Thoracic aorta (tissue), 2 donors: ENCODE results near the gene AHNAK. TPM values are rescaled to one million over a fixed set of nuclear protein-coding genes. Genes with fewer than 3 reads are reported as not detected.
"Not testable (repeated sequence)": the region's sequence is repeated elsewhere in the genome, so short reads cannot be mapped to it uniquely, and the experiment has no call there.

Source experiments
- ATAC-seq: fragments of 150-250 bp; one replicate; pipeline ENCODE4 v1.8.0; 2017; ENCODE audit warnings: low read depth; ENCODE audit not compliant: insufficient number of reproducible peaks, low FRiP score
- DNase-seq: peaks from one replicate; pipeline ENCODE4 v3.0.0-alpha.2; 2020; ENCODE audit warnings: low spot score
- H3K27ac ChIP-seq, 2 donors: fragments of 200-600 bp; sonication (generic); 1 replicate in 1 of 2; 2 replicates in 1 of 2; pipeline ENCODE4 v1.5.1; 2016; ENCODE audit warnings: mild to moderate bottlenecking in 2 of 2, moderate library complexity in 2 of 2
- H3K27me3 ChIP-seq: fragments of 200-600 bp; sonication (generic); replicated peaks from 2 replicates; pipeline ENCODE4 v1.6.0; 2016; ENCODE audit warnings: mild to moderate bottlenecking; ENCODE audit not compliant: insufficient read depth
- H3K36me3 ChIP-seq: fragments of 200-600 bp; sonication (generic); one replicate; pipeline ENCODE4 v1.5.1; 2016
- H3K4me1 ChIP-seq, 2 donors: fragments of 200-600 bp; sonication (generic); 1 replicate in 1 of 2; 2 replicates in 1 of 2; pipeline versions ENCODE4 v1.5.1 to v1.6.0; 2016; ENCODE audit warnings: low read depth in 2 of 2, mild to moderate bottlenecking in 1 of 2; ENCODE audit not compliant: control insufficient read depth in 1 of 2
- H3K4me3 ChIP-seq: fragments of 200-600 bp; sonication (generic); 2 replicates; pipeline ENCODE4 v1.5.1; 2016; ENCODE audit warnings: mild to moderate bottlenecking
- H3K9me3 ChIP-seq: fragments of 200-600 bp; sonication (generic); 2 replicates; pipeline ENCODE4 v1.5.1; 2016
- CTCF ChIP-seq: fragments of 200-600 bp; sonication (generic); IDR thresholded peaks from one replicate; pipeline ENCODE4 v1.5.1; 2019; ENCODE audit warnings: antibody characterized with exemption
- total RNA-seq, 2 donors: library from RNA; depleted of rRNA; stranded (reverse); fragments of >200 nt; gene quantifications; one replicate each; pipeline versions ENCODE4 v1.1.0 to v1.2.3, GENCODE V29; 2016

AHNAK gene
- total RNA-seq, 2 donors from 2014 or later: 1,009 to 1,046 TPM

GRCh38 chr11:62450543-62451240 lies 95.9 kb downstream of the AHNAK start:
- TF ChIP-seq CTCF: no peak
- H3K27ac ChIP-seq: no peak overlapping the region
- H3K36me3 ChIP-seq: no peaks in the 10 kb centered on the region
- no peak overlapping the region for H3K4me3 ChIP-seq
- H3K9me3 ChIP-seq: no peaks in the 10 kb centered on the region
- no peak for ATAC-seq
- DNase-seq: no peak
- H3K27me3 ChIP-seq: no peaks in the 10 kb centered on the region
- H3K4me1 ChIP-seq: peaks cover 0 to 8% of the 10 kb centered on the region in 2 donors

GRCh38 chr11:62449912-62450311 lies 96.7 kb downstream of the AHNAK start:
- not testable (repeated sequence) for DNase-seq, H3K9me3 ChIP-seq, ATAC-seq, H3K27me3 ChIP-seq, H3K36me3 ChIP-seq, H3K27ac ChIP-seq, H3K4me3 ChIP-seq
- peaks cover 5 to 15% of the 10 kb centered on the region in 2 donors for H3K4me1 ChIP-seq

GRCh38 chr11:62449451-62449851 lies 97.2 kb downstream of the AHNAK start:
- no peak overlapping the region for H3K4me3 ChIP-seq
- peaks cover 7 to 20% of the 10 kb centered on the region in 2 donors for H3K4me1 ChIP-seq
- H3K27ac ChIP-seq: no peak overlapping the region
- H3K9me3 ChIP-seq: no peaks in the 10 kb centered on the region
- no peak for TF ChIP-seq CTCF
- no peak for ATAC-seq
- H3K27me3 ChIP-seq: no peaks in the 10 kb centered on the region
- no peaks in the 10 kb centered on the region for H3K36me3 ChIP-seq
- no peak for DNase-seq

- Histone ChIP-seq H3K4me1 (peaks cover 14 to 33% of the 10 kb centered on the region in 2 donors), H3K4me3 (no peak overlapping the region), H3K36me3 (no peaks in the 10 kb centered on the region), H3K9me3 (no peaks in the 10 kb centered on the region), H3K27me3 (no peaks in the 10 kb centered on the region), H3K27ac (peak overlapping the region in 1 of 2 donors; percentile 92)
- no peak for TF ChIP-seq CTCF
- ATAC-seq: no peak
- no peak for DNase-seq
Measured at GRCh38 chr11:62446091-62446490, 100.5 kb downstream of the AHNAK start.

GRCh38 chr11:62445314-62445740 lies 101.3 kb downstream of the AHNAK start:
- Histone ChIP-seq H3K36me3 (no peaks in the 10 kb centered on the region), H3K4me3 (peak overlapping the region; percentile 76), H3K27ac (peak overlapping the region; percentile 92 to 93), H3K4me1 (peaks cover 20 to 41% of the 10 kb centered on the region in 2 donors), H3K9me3 (no peaks in the 10 kb centered on the region), H3K27me3 (no peaks in the 10 kb centered on the region)
- ATAC-seq: peak; percentile 42
- no peak for TF ChIP-seq CTCF
- DNase-seq: no peak
